ENCODE data around the gene ZFYVE9.

DNA sequence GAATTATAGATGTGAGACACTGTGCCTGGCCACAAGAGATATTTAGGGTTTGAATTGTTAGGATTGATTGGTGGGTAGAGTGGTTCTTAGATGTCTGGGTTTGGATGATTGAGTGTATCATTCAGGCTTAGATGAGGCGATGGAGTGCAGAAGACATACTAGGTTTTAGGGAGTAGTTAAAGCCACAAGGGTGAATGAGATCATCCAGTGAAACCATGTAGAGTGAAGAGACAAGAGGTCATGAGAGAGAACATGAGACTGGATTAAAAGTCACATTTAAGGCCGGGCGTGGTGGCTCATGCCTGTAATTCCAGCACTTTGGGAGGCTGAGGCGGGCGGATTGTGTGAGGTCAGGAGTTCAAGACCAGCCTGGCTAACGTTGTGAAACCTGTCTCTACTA, 37.2 kb downstream of the ZFYVE9 start:
- TF ChIP-seq CTCF (conservative IDR thresholded peaks at IDR 0.05; ENCODE audit: low read depth, low read length) (no peak), RFX5 (IDR thresholded peaks at IDR 0.05; ENCODE audit: low read depth, low read length) (no peak), POLR2A (IDR thresholded peaks at IDR 0.05; ENCODE audit: low read depth, low read length) (no peak), CHD1 (IDR thresholded peaks at IDR 0.05; ENCODE audit: low read depth, low read length) (no peak), RAD21 (IDR thresholded peaks at IDR 0.05; ENCODE audit: low read length) (no peak), CEBPB (IDR thresholded peaks at IDR 0.05; ENCODE audit: low read depth, low read length) (no peak), RCOR1 (IDR thresholded peaks at IDR 0.05; ENCODE audit: insufficient replicate concordance, low read length) (no peak), SMC3 (IDR thresholded peaks at IDR 0.05; ENCODE audit: low read depth, low read length) (no peak), MXI1 (IDR thresholded peaks at IDR 0.05; ENCODE audit: borderline replicate concordance, low read depth, low read length) (no peak), MAFK (IDR thresholded peaks at IDR 0.05; ENCODE audit: low read depth, low read length) (no peak)

Measured in IMR-90 (cell line).